Measurements from ENCODE around the gene RND2.

Gene RND2

DNA sequence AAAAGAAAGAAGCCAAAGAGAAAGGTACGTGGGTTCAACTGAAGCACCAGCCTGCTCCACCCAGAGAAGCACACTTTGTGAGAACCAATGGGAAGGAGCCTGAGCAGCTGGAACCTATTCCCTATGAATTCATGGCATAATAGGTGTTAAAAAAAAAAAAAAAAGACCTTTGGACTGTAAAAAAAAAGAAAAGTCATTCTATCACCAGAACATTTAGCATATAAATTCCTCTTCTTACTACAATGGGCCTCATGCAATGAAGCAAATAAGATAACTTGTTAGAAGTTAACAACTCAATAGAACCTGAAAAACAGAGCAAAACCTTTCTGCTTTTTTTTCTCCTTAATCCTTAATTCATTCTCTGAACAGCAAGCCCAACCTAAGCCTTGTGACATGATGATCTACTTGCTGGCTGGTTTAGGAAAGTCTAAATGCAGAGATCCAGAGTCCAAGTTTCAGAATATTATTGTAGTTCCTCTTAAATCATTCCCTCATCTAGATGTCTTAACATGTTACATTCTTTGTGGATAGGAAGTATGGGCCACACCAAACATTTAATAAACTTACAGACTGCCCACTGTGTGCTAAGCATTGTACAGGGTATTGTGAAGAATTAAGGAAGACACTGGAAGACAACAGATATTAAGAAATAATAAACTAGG lies 54.7 kb downstream of the RND2 start:
- no peak overlapping the region for H2AFZ ChIP-seq (ENCODE audit: low read depth, low read length)
- H3K14ac ChIP-seq (ENCODE audit: low read length in 2 of 2) = no peak overlapping the region
- no peak overlapping the region for H3K9ac ChIP-seq (ENCODE audit: low read length)
- H3K27me3 ChIP-seq (ENCODE audit: control insufficient read depth in 1 of 2, insufficient read depth in 1 of 2, low read length in 2 of 2) = no peaks in the 10 kb centered on the region
- no peaks in the 10 kb centered on the region for H3K79me1 ChIP-seq (replicated peaks; ENCODE audit: low read length, poor library complexity, severe bottlenecking)
- no peak overlapping the region for H3K27ac ChIP-seq (ENCODE audit: low read length, poor library complexity, severe bottlenecking)
- H3K18ac ChIP-seq (ENCODE audit: low read depth in 1 of 2, low read length in 2 of 2) = no peak overlapping the region
- no peak overlapping the region for H3K4ac ChIP-seq (ENCODE audit: low read depth in 1 of 2, low read length in 2 of 2)
- no peak overlapping the region for H2BK15ac ChIP-seq (ENCODE audit: low read depth, poor library complexity, severe bottlenecking)
- H2BK120ac ChIP-seq (ENCODE audit: low read depth, low read length) = no peak overlapping the region
- no peak for DNase-seq
- H4K91ac ChIP-seq (ENCODE audit: low read length) = no peak overlapping the region
- H2BK12ac ChIP-seq (ENCODE audit: low read length in 2 of 2) = no peak overlapping the region
- H3K4me2 ChIP-seq (ENCODE audit: low read length, poor library complexity, severe bottlenecking) = no peak overlapping the region
- no peak overlapping the region for H4K8ac ChIP-seq (ENCODE audit: low read length)
- H3K4me1 ChIP-seq (ENCODE audit: control insufficient read depth, insufficient read depth, low read depth, low read length) = no peaks in the 10 kb centered on the region
- peaks cover 0 to 10% of the 10 kb centered on the region in 2 experiments for H3K36me3 ChIP-seq (ENCODE audit: control insufficient read depth in 1 of 2, insufficient read depth in 2 of 2, low read depth in 1 of 2, low read length in 2 of 2)
- no peak overlapping the region for H3K23ac ChIP-seq (ENCODE audit: low read length in 2 of 2)
- H3K4me3 ChIP-seq (ENCODE audit: insufficient read depth in 1 of 2, low read depth in 1 of 2, low read length in 2 of 2) = no peak overlapping the region
- H2BK5ac ChIP-seq (ENCODE audit: low read depth, low read length, poor library complexity, severe bottlenecking) = no peak overlapping the region
- WGBS = 100% methylated on average over 1 of the region's 1 CpG
- H2AK5ac ChIP-seq (ENCODE audit: low read length, severe bottlenecking) = no peak overlapping the region
- H3K9me3 ChIP-seq (ENCODE audit: control insufficient read depth, low read length) = no peaks in the 10 kb centered on the region
